ENCODE results near the gene NKAIN2.

The NKAIN2 gene

DNA sequence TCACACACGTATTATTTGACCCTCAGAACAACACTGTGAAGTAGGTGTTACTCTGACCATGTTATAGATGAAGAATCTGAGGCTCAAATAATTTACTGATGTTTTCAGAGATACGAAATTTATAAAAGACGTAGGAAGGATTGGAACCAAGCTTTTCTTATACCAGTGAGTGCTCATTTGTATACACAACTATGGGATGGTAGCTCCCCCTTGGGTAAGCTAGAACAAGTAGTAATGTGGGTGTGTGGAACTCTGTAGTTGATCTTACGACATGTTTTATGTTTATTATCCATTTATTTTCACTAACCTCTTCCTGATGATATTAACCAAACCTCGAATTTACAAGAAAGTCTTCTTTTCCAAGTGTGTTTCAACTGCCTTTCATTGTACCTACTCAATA is 248.5 kb downstream of the NKAIN2 start:
- DNase-seq = no peak

GRCh38 chr6:124053315-124053714 is 249.7 kb downstream of the NKAIN2 start:
- DNase-seq = no peak

DNA sequence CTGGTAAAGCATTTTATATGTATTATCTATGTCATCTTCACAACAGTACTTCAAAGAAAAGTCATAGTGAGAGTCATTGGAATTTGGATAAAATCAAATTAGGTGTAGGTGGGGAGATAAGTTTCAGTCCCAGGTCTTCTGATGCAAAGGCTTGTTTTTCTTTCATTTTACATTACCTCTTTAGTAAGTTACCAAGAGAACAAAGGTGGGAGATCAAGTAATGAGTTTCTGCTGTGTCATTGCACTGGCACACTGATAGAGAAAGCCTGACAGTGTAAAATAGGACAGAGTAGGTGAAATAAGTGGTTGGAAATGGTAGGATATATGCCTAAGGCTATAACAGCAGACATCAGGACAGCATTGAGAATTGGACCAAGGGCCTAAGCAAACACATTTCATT is 250.4 kb downstream of the NKAIN2 start:
- DNase-seq = no peak

- DNase-seq = no peak
Observed at GRCh38 chr6:124055395-124055794, 251.7 kb downstream of the NKAIN2 start.

GRCh38 chr6:124055963-124056362 is 252.3 kb downstream of the NKAIN2 start:
- peak; percentile 50 for DNase-seq

- peak; percentile 96 for DNase-seq
Observed at GRCh38 chr6:124056407-124057334, 253.0 kb downstream of the NKAIN2 start.

GRCh38 chr6:124057461-124057860 is 253.8 kb downstream of the NKAIN2 start:
- DNase-seq = peak; percentile 39

GRCh38 chr6:124064317-124065113 is 260.9 kb downstream of the NKAIN2 start:
- DNase-seq = no peak

GRCh38 chr6:124066269-124066668 is 262.6 kb downstream of the NKAIN2 start:
- DNase-seq = no peak

DNA sequence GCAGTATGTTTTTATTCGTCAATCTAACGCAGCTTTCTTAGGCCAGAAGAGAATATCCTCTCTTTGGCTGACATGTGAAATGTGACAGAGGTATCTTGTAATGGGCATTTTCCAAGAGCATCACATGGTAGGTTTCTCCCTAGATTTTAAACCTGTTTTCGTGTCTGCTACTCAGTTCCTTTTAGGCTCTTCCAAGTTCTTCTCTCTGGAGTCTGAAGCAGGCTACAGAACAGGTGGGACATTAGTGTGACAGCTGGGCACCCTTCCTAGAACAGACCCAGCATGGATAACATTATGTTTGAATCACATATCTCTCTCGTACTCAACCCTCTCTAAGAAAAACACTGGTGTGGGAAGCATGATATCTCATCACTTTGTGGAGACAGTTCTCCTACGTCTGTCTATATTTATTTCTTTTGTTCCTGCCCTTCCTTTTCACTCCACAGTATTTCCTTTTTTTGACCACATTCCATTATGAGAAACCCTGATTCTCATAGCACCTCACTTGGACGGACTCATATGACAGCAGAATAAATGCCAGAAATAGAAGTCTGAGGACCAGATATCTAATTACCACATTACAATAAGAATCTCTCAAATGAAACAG is 263.4 kb downstream of the NKAIN2 start:
- DNase-seq = no peak

GRCh38 chr6:124069230-124069950 is 265.7 kb downstream of the NKAIN2 start:
- DNase-seq = no peak

GRCh38 chr6:124073021-124073420 is 269.4 kb downstream of the NKAIN2 start:
- no peak for DNase-seq

GRCh38 chr6:124073820-124074587 is 270.3 kb downstream of the NKAIN2 start:
- DNase-seq = no peak

DNA sequence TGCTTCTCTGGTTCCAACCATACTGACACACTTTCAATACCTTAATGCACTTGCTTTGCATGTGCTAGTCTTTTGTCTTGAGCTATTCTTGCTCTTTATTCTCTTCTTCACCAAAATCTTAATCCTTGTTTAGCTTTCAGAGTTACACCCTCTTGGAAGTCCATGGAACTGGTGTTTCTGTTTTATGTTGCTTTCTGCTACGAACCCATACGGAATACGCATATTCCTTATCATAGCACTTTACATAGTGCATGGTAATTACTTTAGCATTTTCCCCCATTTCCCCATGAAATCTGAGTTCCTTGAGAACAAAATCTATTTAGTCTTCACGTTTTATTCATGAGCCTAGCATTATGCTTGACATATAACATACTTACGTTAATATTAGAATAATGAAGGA is 270.9 kb downstream of the NKAIN2 start:
- no peak for DNase-seq

DNA sequence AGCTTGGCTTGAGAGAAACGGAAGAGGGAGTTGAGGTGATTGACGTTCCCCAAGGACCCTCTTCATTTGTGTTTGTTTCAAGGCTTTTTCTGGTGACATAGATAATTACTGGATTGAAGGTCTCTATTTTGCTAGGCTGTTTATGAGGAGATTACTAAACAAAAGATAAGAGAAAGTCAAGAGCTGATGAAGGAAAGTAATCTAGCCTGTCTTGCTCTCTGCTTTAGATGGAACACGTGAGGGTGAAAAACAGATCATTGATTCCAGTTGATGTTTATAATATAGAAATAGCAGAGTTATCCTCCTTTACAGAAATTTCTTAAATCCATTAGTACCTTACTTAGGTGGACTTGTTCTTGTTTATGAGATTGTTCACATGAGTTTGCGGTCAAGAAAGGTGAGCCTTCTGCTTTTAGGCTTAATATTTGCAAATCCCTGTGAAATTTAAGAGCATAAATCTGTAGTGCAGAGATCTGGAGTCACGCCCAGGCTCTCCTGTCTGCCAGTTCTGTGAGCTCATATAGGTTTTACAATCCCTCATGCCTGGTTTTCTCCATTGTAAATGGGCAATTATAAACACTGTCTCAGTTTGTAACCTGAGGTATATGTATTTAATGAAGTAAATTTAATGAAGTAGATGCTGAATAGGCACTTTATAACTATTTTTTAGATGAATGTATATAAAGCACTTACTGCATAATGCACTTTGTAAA is 272.8 kb downstream of the NKAIN2 start:
- peak; percentile 64 for DNase-seq

GRCh38 chr6:124078169-124078568 is 274.5 kb downstream of the NKAIN2 start:
- no peak for DNase-seq

GRCh38 chr6:124080483-124080882 is 276.8 kb downstream of the NKAIN2 start:
- no peak for DNase-seq

- DNase-seq = no peak
Observed at GRCh38 chr6:124090491-124090890, 286.8 kb downstream of the NKAIN2 start.

DNA sequence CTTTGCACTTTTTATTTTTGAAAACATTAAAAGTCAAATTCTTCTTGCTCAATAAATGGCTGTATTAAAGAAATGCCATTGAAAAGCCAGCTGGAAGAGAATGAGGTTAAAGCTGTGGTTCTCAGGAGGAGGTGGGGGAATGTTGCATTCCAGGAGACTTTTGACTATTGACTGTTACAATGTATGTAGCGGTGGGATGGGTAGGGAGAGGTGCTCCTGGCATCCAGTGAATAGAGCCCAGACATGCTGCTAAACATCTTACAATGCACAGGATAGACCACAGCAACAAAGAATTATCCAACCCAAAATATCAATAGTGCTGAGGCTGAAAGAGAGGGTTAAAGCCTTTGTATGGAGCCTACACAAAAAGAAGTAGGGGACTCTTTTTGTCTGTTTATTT is 295.9 kb downstream of the NKAIN2 start:
- DNase-seq = no peak

- DNase-seq = no peak
Observed at GRCh38 chr6:124110514-124110913, 306.8 kb downstream of the NKAIN2 start.

DNA sequence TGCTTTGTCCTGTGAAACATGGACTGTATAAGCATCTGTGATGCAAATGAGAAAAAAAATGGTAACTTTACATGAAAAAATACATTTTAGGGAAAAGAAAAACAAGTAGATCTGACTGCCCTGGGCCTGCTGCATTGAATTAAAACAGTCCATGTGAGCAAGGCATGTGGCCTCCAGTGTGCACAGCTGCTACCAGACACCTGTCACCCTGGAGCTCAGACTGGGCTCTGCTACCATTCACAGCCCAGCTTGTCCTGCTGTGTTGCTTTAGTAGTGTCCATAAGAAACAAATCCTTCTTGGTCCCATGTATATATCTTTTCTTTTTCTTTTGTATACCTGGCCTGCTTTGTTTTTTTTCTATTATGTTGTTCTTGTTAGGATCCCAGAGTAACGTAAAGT is 315.9 kb downstream of the NKAIN2 start:
- no peak for DNase-seq

All from NCI-H2081 treated with DMSO at 0.1 percent for 48 hours (cell line).